SU-DHL-6 (cell line): ENCODE data around the gene CD72.
A peak's percentile ranks its signal among the peaks of the same experiment; 100 is the strongest.

ENCODE experiments used
- H2AFZ ChIP-seq: fragments of 200-600 bp; sonication (generic); 2 replicates; pipeline ENCODE4 v1.6.1; 2014; ENCODE audit warnings: low read depth, mild to moderate bottlenecking, moderate library complexity, mixed read lengths, antibody characterized with exemption, low read length; ENCODE audit not compliant: severe bottlenecking
- H3F3A ChIP-seq: fragments of 200-600 bp; shearing (Covaris generic); 2 replicates; pipeline ENCODE4 v1.6.0; 2016; ENCODE audit warnings: antibody characterized with exemption, mild to moderate bottlenecking; ENCODE audit not compliant: insufficient read depth
- H3K27ac ChIP-seq: fragments of 200-600 bp; sonication (generic); 2 replicates; pipeline ENCODE4 v1.5.1; 2016; ENCODE audit warnings: low read depth, mild to moderate bottlenecking, low read length, moderate library complexity, mixed read lengths
- H3K27me3 ChIP-seq: fragments of 200-600 bp; sonication (generic), shearing (Covaris generic); 2 replicates; pipeline ENCODE4 v1.6.0; 2014; ENCODE audit warnings: mild to moderate bottlenecking, low read length
- H3K36me3 ChIP-seq: fragments of 200-600 bp; sonication (generic); 2 replicates; pipeline ENCODE4 v1.6.1; 2014; ENCODE audit warnings: mild to moderate bottlenecking, low read length, mixed read lengths
- H3K4me2 ChIP-seq: fragments of 300-600, 200-600 bp; shearing (Covaris generic), sonication (generic); 2 replicates; pipeline ENCODE4 v1.6.0; 2014; ENCODE audit warnings: low read length, low read depth, mild to moderate bottlenecking; ENCODE audit not compliant: poor library complexity, severe bottlenecking
- H3K4me3 ChIP-seq: fragments of 200-600 bp; sonication (generic); 2 replicates; pipeline ENCODE4 v1.5.1; 2014; ENCODE audit warnings: antibody characterized with exemption, low read length, mild to moderate bottlenecking, mixed read lengths; ENCODE audit not compliant: insufficient read depth, poor library complexity, severe bottlenecking
- H3K79me2 ChIP-seq: fragments of 200-600 bp; sonication (generic); 2 replicates; pipeline ENCODE4 v1.6.1; 2014; ENCODE audit warnings: mild to moderate bottlenecking, low read length, moderate library complexity; ENCODE audit not compliant: insufficient read depth
- H3K9ac ChIP-seq: fragments of 200-600 bp; sonication (generic); 2 replicates; pipeline ENCODE4 v1.7.0; 2014; ENCODE audit warnings: mild to moderate bottlenecking, low read length
- H3K9me2 ChIP-seq: fragments of 200-600 bp; sonication (generic); replicated peaks from 2 replicates; pipeline ENCODE4 v1.6.1; 2014; ENCODE audit warnings: low read length; ENCODE audit not compliant: insufficient read depth
- H3K9me3 ChIP-seq: fragments of 200-600 bp; sonication (generic); 2 replicates; pipeline ENCODE4 v1.6.1; 2014; ENCODE audit warnings: low read length, mixed read lengths; ENCODE audit not compliant: insufficient read depth
- H4K20me1 ChIP-seq: fragments of 200-600 bp; sonication (generic); 2 replicates; pipeline ENCODE4 v1.6.1; 2014; ENCODE audit warnings: low read depth, mild to moderate bottlenecking, antibody characterized with exemption, low read length, moderate library complexity, mixed read lengths
- EZH2phosphoT487 ChIP-seq: fragments of 200-600 bp; sonication (generic), shearing (Covaris generic); conservative IDR thresholded peaks from 2 replicates; pipeline ENCODE4 v1.6.1; 2018; ENCODE audit warnings: mild to moderate bottlenecking, antibody characterized with exemption, low read length, moderate library complexity, mixed read lengths
- TF ChIP-seq, protein P1 (sequence below): fragments of 200-600 bp; sonication (generic); IDR thresholded peaks from one replicate; pipeline ENCODE4 v1.5.1; 2017; ENCODE audit warnings: antibody characterized with exemption, mild to moderate bottlenecking, low read length, moderate library complexity; ENCODE audit not compliant: insufficient read depth, poor library complexity, severe bottlenecking

CD72 gene

DNA sequence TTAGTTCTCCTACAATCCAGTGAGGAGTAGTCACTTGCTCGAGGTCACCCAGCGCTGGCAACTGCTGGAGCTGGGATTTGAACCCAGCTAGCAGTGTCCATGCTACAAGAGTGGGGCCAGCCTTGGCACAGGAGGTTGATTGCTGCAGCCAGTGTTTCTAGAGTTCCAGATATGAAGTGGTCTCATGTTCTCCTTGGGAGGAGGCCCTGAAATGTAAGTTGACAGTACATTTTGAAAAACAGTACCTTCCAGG is 40.7 kb upstream of the CD72 start:
- Histone ChIP-seq H3K9me3 (no peaks in the 10 kb centered on the region), H3K36me3 (no peaks in the 10 kb centered on the region), H3K4me3 (peak overlapping the region; percentile 63), H3K9me2 (no peaks in the 10 kb centered on the region), H4K20me1 (no peaks in the 10 kb centered on the region), H2AFZ (no peak overlapping the region), H3K79me2 (peaks cover 10% of the 10 kb centered on the region; the same call in 1 of the 2 replicates), H3K4me2 (peak overlapping the region; percentile 67), H3K9ac (peak overlapping the region; percentile 65), H3K27me3 (no peaks in the 10 kb centered on the region), H3F3A (peaks cover 46% of the 10 kb centered on the region), H3K27ac (peak overlapping the region; percentile 83)
- no peak for TF ChIP-seq EZH2phosphoT487
- TF ChIP-seq, protein P1, sequence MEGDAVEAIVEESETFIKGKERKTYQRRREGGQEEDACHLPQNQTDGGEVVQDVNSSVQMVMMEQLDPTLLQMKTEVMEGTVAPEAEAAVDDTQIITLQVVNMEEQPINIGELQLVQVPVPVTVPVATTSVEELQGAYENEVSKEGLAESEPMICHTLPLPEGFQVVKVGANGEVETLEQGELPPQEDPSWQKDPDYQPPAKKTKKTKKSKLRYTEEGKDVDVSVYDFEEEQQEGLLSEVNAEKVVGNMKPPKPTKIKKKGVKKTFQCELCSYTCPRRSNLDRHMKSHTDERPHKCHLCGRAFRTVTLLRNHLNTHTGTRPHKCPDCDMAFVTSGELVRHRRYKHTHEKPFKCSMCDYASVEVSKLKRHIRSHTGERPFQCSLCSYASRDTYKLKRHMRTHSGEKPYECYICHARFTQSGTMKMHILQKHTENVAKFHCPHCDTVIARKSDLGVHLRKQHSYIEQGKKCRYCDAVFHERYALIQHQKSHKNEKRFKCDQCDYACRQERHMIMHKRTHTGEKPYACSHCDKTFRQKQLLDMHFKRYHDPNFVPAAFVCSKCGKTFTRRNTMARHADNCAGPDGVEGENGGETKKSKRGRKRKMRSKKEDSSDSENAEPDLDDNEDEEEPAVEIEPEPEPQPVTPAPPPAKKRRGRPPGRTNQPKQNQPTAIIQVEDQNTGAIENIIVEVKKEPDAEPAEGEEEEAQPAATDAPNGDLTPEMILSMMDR: no peak

DNA sequence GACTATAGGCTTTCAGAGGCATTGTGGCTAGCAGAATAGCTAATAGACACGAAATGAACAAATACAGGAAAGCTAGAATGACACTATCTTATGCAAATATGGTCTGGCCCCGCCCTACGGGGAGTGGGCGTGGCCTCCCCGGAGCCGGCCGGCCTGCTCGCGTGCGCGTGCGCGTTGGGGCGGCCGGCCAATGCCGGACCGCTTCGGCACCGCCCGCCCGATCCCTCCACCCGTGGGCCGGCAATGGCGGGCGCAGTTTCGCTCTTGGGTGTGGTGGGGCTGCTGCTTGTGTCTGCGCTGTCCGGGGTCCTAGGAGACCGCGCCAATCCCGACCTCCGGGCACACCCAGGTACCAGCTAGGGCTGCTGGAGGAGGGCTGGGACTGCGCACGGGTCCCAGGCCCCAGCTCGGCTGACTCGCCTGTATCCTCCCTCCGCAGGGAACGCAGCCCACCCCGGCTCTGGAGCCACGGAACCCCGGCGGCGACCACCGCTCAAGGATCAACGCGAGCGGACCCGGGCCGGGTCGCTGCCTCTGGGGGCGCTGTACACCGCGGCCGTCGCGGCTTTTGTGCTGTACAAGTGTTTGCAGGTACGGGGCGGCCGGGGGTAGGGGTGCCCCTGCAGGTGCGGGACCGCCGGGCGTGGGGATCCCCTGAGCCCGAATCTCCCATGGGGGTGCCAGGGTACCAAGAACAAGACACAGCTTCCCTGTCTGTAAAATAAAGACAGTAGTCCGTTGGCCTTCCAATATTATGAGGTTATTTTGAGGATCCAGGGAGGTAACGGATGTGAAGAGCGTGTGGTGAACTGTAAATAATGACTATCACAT is 40.1 kb upstream of the CD72 start, which contains the start of gene CCDC107:
Gene CCDC107 (plus strand): TSS at position 156 of the 831 bp plus-strand sequence. CDS start 88 bp downstream, at position 244.
- peak within 1 kb of the TSS; percentile 63 for H3K4me3 ChIP-seq
- H3K27ac ChIP-seq: peak within 1 kb of the TSS; percentile 83
- H3K9ac ChIP-seq: peak within 1 kb of the TSS; percentile 65
- H3K4me2 ChIP-seq: peak within 1 kb of the TSS; percentile 67
- peak within 1 kb of the TSS; percentile 30 for H2AFZ ChIP-seq
- no peaks in the 10 kb centered on the region for H3K9me3 ChIP-seq
- no peaks in the 10 kb centered on the region for H3K27me3 ChIP-seq
- no peaks in the 10 kb centered on the region for H3K36me3 ChIP-seq
- no peak for TF ChIP-seq EZH2phosphoT487
- TF ChIP-seq, protein P1: peak; percentile 94
- peaks cover 5% of the 10 kb centered on the region; the same call in 1 of the 2 replicates for H3K79me2 ChIP-seq
- H4K20me1 ChIP-seq: no peaks in the 10 kb centered on the region
- H3F3A ChIP-seq: peaks cover 41% of the 10 kb centered on the region
- H3K9me2 ChIP-seq: no peaks in the 10 kb centered on the region

DNA sequence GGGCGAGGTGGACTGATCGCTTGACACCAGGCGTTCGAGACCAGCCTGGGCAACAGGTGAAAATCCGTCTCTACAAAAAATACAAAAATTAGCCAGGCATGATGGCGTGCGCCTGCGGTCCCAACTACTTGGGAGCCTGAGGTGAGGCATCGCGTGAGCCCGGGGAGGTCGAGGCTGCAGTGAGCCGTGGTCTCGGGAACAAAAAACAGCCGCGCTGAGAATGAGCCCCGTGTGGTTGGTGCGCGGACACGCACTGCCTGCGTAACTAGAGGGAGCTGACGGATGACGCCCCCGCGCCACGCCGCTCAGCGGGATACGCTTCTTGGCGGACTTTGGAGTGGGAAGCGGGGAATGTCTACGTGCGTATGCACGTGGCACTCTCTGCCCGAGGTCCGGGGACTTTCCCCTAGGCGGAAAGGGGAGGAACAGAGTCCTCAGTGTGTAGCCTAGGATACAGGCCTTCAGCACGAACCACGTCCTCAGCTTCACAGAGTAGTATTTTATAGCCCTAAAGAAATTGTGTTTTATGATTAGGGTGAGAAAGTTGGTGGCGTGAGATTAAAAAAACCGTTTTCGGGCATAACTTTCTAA is 39.4 kb upstream of the CD72 start, which contains the start of gene RMRP:
Gene RMRP (minus strand): TSS at position 474 of the 591 bp plus-strand sequence.
- Histone ChIP-seq H3K9ac (peak within 1 kb of the TSS; percentile 65), H3K27me3 (no peaks in the 10 kb centered on the region), H3K9me3 (no peaks in the 10 kb centered on the region), H3K4me2 (peak within 1 kb of the TSS; percentile 67), H4K20me1 (no peaks in the 10 kb centered on the region), H3F3A (peaks cover 39% of the 10 kb centered on the region), H3K79me2 (peaks cover 5% of the 10 kb centered on the region; the same call in 1 of the 2 replicates), H3K9me2 (no peaks in the 10 kb centered on the region), H3K36me3 (no peaks in the 10 kb centered on the region), H2AFZ (peak within 1 kb of the TSS; percentile 30), H3K4me3 (peak within 1 kb of the TSS; percentile 63), H3K27ac (peak within 1 kb of the TSS; percentile 83)
- TF ChIP-seq, protein P1: no peak
- TF ChIP-seq EZH2phosphoT487: no peak
